Measurements from ENCODE around the gene TLR10.

TLR10 gene

DNA sequence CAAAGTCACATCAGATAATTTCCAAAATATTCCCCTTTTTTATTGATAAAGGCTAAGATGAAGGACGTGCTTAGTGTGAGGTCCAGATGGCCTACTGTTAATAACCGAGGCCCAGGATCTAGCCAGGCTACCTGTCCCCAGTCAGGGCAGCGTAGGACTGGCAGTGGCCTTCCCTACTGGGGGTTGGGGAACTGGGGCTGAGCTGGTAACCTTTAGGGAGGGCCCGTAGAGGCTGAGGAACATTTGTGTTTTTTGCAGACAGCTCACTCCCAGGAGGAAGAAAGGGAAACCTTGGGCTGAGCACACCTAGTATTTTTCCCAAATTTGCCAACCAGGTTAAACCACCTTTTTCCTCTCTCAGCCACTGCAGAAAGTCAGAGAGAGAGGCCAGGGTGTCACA lies 59.7 kb downstream of the TLR10 start:
- no peaks in the 10 kb centered on the region for H3K27me3 ChIP-seq (replicated peaks)

More for the DNA sequence above, 59.7 kb downstream of the TLR10 start:
- H3K27ac ChIP-seq = no peak overlapping the region
- TF ChIP-seq, protein P1, sequence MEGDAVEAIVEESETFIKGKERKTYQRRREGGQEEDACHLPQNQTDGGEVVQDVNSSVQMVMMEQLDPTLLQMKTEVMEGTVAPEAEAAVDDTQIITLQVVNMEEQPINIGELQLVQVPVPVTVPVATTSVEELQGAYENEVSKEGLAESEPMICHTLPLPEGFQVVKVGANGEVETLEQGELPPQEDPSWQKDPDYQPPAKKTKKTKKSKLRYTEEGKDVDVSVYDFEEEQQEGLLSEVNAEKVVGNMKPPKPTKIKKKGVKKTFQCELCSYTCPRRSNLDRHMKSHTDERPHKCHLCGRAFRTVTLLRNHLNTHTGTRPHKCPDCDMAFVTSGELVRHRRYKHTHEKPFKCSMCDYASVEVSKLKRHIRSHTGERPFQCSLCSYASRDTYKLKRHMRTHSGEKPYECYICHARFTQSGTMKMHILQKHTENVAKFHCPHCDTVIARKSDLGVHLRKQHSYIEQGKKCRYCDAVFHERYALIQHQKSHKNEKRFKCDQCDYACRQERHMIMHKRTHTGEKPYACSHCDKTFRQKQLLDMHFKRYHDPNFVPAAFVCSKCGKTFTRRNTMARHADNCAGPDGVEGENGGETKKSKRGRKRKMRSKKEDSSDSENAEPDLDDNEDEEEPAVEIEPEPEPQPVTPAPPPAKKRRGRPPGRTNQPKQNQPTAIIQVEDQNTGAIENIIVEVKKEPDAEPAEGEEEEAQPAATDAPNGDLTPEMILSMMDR (IDR thresholded peaks at IDR 0.05; ENCODE audit: low read depth, low read length, missing control alignments) = no peak
- DNase-seq = no peak
- no peaks in the 10 kb centered on the region for H3K36me3 ChIP-seq (replicated peaks)
- in situ Hi-C loops (cut with HindIII; ENCODE audit: low pct_ligation_motif_present, low sequenced_read_pairs) = no loop called here
- no peak overlapping the region for H3K4me3 ChIP-seq (ENCODE audit: low read depth, low read length)
